NCI-H2171 treated with DMSO at 0.1 percent for 48 hours (cell line): Measurements from ENCODE around the gene SCGB1C2.
A peak's percentile ranks its signal among the peaks of the same experiment; 100 is the strongest.
"Not testable (repeated sequence)": the region's sequence is repeated elsewhere in the genome, so short reads cannot be mapped to it uniquely, and the experiment has no call there.

Experiments
- DNase-seq: peaks from one replicate; lab custom pipeline; 2025; lab: John Stamatoyannopoulos, UW

The SCGB1C2 gene

GRCh38 chr17:149231-149630 is 11.9 kb downstream of the SCGB1C2 start:
- no peak for DNase-seq

- DNase-seq: no peak
Observed at GRCh38 chr17:149897-150584, 12.7 kb downstream of the SCGB1C2 start.

- DNase-seq: no peak
Observed at GRCh38 chr17:151004-151403, 13.6 kb downstream of the SCGB1C2 start.

- DNase-seq: no peak
Observed at GRCh38 chr17:151886-152859, 14.8 kb downstream of the SCGB1C2 start.

GRCh38 chr17:152860-153420 is 15.6 kb downstream of the SCGB1C2 start:
- DNase-seq: no peak

- no peak for DNase-seq
Observed at GRCh38 chr17:153851-154250, 16.5 kb downstream of the SCGB1C2 start.

GRCh38 chr17:155576-155975 is 18.2 kb downstream of the SCGB1C2 start:
- DNase-seq: no peak

- no peak for DNase-seq
Observed at GRCh38 chr17:156094-156621, 18.8 kb downstream of the SCGB1C2 start.

GRCh38 chr17:156946-157345 is 19.6 kb downstream of the SCGB1C2 start:
- no peak for DNase-seq

GRCh38 chr17:157901-158300 is 20.5 kb downstream of the SCGB1C2 start:
- DNase-seq: no peak

- no peak for DNase-seq
Observed at GRCh38 chr17:158379-158778, 21.0 kb downstream of the SCGB1C2 start.

GRCh38 chr17:159609-160008 is 22.2 kb downstream of the SCGB1C2 start:
- no peak for DNase-seq

- DNase-seq: no peak
Observed at GRCh38 chr17:160336-160735, 23.0 kb downstream of the SCGB1C2 start.

- DNase-seq: no peak
Observed at GRCh38 chr17:161481-161880, 24.1 kb downstream of the SCGB1C2 start.

- DNase-seq: no peak
Observed at GRCh38 chr17:162689-163088, 25.3 kb downstream of the SCGB1C2 start.

- DNase-seq: no peak
Observed at GRCh38 chr17:163514-164098, 26.2 kb downstream of the SCGB1C2 start.

- DNase-seq: peak; percentile 18
Observed at GRCh38 chr17:164303-165235, 27.2 kb downstream of the SCGB1C2 start.

GRCh38 chr17:165939-166338 is 28.6 kb downstream of the SCGB1C2 start:
- DNase-seq: no peak

GRCh38 chr17:168614-169013 is 31.2 kb downstream of the SCGB1C2 start:
- DNase-seq: not testable (repeated sequence)

- no peak for DNase-seq
Observed at GRCh38 chr17:170130-170670, 32.8 kb downstream of the SCGB1C2 start.

- DNase-seq: no peak
Observed at GRCh38 chr17:171871-172270, 34.5 kb downstream of the SCGB1C2 start.
